ENCODE results near the gene CCDC33. TPM values are rescaled to one million over a fixed set of nuclear protein-coding genes. Genes with fewer than 3 reads are reported as not detected.
A peak's percentile ranks its signal among the peaks of the same experiment; 100 is the strongest.

CCDC33 gene
- total and polyA plus RNA-seq, 8 donors: 0.58 to 9.4 (median 0.73) TPM; not detected in 5

DNA sequence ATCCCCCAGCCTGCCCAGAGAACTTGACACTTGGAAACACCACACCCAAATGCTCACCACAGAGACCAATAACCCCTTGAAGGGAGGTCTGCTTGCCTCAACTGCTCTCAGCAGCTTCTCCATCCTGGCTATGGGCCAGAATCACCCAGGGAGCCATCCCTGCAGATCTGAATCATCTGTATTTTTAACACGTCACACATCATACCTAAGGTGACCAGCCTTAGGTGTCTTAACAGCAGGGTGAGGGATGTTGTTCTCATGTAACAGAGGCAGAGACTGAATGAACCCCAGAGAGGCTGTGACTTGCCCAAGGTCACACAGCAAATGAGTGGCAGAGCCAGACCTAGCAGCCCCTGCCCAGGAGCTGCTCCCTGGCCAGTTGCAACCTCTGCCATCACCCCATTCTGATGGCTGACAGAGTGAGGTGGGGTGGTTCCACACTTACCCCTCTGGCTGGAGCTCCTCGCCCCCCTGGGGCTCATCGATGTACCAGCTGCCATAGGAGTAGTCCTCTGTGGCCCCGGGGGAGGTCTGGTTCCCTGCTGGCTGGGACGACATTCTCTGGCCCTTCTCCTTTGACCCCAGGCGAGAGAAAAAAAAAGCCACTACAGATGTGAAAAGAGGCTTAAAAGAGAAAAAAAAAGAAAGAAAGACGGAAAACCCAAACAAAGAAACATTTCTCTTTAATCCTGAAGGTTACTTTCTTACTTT is 34.3 kb upstream of the CCDC33 start:
- peaks cover 0 to 48% (median 7%) of the 10 kb centered on the region in 3 donors for H3K27me3 ChIP-seq
- no peak for DNase-seq
- no peak overlapping the region for H3K27ac ChIP-seq
- H3K36me3 ChIP-seq: no peaks in the 10 kb centered on the region
- no peak overlapping the region for H3K4me3 ChIP-seq
- H3K9me3 ChIP-seq: no peaks in the 10 kb centered on the region
- TF ChIP-seq, protein P1, sequence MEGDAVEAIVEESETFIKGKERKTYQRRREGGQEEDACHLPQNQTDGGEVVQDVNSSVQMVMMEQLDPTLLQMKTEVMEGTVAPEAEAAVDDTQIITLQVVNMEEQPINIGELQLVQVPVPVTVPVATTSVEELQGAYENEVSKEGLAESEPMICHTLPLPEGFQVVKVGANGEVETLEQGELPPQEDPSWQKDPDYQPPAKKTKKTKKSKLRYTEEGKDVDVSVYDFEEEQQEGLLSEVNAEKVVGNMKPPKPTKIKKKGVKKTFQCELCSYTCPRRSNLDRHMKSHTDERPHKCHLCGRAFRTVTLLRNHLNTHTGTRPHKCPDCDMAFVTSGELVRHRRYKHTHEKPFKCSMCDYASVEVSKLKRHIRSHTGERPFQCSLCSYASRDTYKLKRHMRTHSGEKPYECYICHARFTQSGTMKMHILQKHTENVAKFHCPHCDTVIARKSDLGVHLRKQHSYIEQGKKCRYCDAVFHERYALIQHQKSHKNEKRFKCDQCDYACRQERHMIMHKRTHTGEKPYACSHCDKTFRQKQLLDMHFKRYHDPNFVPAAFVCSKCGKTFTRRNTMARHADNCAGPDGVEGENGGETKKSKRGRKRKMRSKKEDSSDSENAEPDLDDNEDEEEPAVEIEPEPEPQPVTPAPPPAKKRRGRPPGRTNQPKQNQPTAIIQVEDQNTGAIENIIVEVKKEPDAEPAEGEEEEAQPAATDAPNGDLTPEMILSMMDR (IDR thresholded peaks at IDR 0.05): no peak
- no peak for TF ChIP-seq POLR2AphosphoS5 (IDR thresholded peaks at IDR 0.05)
- no peak for TF ChIP-seq EP300 (IDR thresholded peaks at IDR 0.05)
- TF ChIP-seq POLR2A (IDR thresholded peaks at IDR 0.05): no peak
- intact Hi-C loops (cut with DNase I; ENCODE audit: low total_unique reads): no loop called here
- WGBS, 5 donors: 54 to 66% (median 64%) methylated on average over 7 of the region's 7 CpGs
- H3K4me1 ChIP-seq: peaks cover 0 to 15% (median 0%) of the 10 kb centered on the region in 4 donors

DNA sequence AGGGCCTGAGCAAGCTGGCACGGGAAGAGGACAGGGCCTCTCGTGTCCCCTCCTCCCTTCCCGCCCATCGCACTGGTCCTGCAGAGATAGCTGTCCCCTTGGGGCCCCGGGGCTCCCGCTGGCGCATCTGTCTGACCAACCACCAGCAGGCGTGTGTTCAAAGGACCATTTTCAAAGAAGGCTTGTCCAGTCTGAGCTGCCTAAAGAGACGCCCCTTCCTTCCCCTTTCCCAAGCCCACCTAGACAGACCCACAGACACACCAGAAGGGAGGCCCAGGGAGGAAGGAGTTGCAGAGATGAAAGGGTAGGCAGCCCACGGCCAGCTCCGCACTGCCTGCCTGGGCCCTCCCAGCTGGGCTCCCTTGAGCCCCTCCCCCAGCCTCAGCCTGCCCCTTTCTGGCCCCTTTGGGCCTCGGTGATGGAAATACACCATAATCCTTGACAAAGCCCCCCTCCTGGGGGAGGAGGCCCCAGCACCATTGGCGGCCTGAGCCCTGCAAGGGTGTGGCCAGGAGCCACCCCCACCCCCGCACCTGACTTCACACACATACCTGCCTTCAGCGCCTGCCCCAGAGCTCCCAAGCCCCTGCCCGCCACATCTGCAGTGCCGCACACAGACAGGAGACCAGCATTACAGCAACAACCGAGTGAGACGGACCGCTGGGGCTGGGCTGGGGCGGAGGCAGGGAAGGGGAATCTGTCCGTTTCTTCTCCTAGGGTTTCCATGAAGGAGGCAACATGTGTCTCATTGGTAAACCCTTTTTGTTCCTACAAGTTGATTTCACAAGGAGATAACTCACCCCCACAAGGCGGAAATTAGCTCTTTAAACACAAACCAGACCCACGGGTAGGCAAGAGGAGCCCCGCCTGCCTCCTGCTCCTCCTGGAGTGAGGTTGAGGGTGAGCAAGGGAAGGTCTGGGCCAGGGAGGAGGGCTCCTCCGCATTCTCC is 33.4 kb upstream of the CCDC33 start, which contains the start of gene STRA6:
TSS of gene STRA6 (minus strand) at position 336 of the 950 bp plus-strand sequence. CDS start 520 bp downstream, outside the sequence.
- DNase-seq: peak in 1 of 2 donors; percentile 87
- H3K27ac ChIP-seq: no peak within 1 kb of the TSS
- 37 to 58% (median 46%) methylated on average over 25 to 26 of the region's 26 CpGs for WGBS, 5 donors
- H3K4me3 ChIP-seq: no peak within 1 kb of the TSS
- TF ChIP-seq POLR2AphosphoS5 (IDR thresholded peaks at IDR 0.05): no peak
- TF ChIP-seq POLR2A (IDR thresholded peaks at IDR 0.05): no peak
- TF ChIP-seq, protein P1 (IDR thresholded peaks at IDR 0.05): no peak
- TF ChIP-seq EP300 (IDR thresholded peaks at IDR 0.05): no peak
- no peaks in the 10 kb centered on the region for H3K9me3 ChIP-seq
- peaks cover 0 to 15% (median 0%) of the 10 kb centered on the region in 4 donors for H3K4me1 ChIP-seq
- no peaks in the 10 kb centered on the region for H3K36me3 ChIP-seq
- intact Hi-C loops (cut with DNase I; ENCODE audit: low total_unique reads): no loop called here
- H3K27me3 ChIP-seq: peaks cover 0 to 48% (median 7%) of the 10 kb centered on the region in 3 donors

- intact Hi-C loops (cut with DNase I; ENCODE audit: low total_unique reads): no loop called here
- no peak overlapping the region for H3K4me3 ChIP-seq
- peak in 1 of 2 donors; percentile 77 for DNase-seq
- no peaks in the 10 kb centered on the region for H3K36me3 ChIP-seq
- H3K27me3 ChIP-seq: peaks cover 0 to 59% (median 7%) of the 10 kb centered on the region in 3 donors
- H3K9me3 ChIP-seq: no peaks in the 10 kb centered on the region
- peaks cover 0 to 15% (median 2%) of the 10 kb centered on the region in 4 donors for H3K4me1 ChIP-seq
- no peak overlapping the region for H3K27ac ChIP-seq
- no peak for TF ChIP-seq EP300 (IDR thresholded peaks at IDR 0.05)
- TF ChIP-seq POLR2AphosphoS5 (IDR thresholded peaks at IDR 0.05): no peak
- TF ChIP-seq, protein P1 (IDR thresholded peaks at IDR 0.05): no peak
- no peak for TF ChIP-seq POLR2A (IDR thresholded peaks at IDR 0.05)
- 49 to 84% (median 73%) methylated on average over 8 to 10 of the region's 10 CpGs for WGBS, 5 donors
Observed at GRCh38 chr15:74203914-74204431, 32.2 kb upstream of the CCDC33 start.

- no peaks in the 10 kb centered on the region for H3K36me3 ChIP-seq
- TF ChIP-seq POLR2A (IDR thresholded peaks at IDR 0.05) (no peak), POLR2AphosphoS5 (IDR thresholded peaks at IDR 0.05) (no peak), EP300 (IDR thresholded peaks at IDR 0.05) (no peak)
- TF ChIP-seq, protein P1 (IDR thresholded peaks at IDR 0.05): no peak
- 69 to 89% (median 82%) methylated on average over 4 of the region's 4 CpGs for WGBS, 5 donors
- intact Hi-C loops (cut with DNase I; ENCODE audit: low total_unique reads): no loop called here
- H3K27ac ChIP-seq: no peak overlapping the region
- H3K9me3 ChIP-seq: no peaks in the 10 kb centered on the region
- no peak for DNase-seq
- H3K4me3 ChIP-seq: no peak overlapping the region
- H3K27me3 ChIP-seq: peaks cover 0 to 60% (median 7%) of the 10 kb centered on the region in 3 donors
- peaks cover 0 to 13% (median 3%) of the 10 kb centered on the region in 4 donors for H3K4me1 ChIP-seq
Observed at GRCh38 chr15:74205582-74205947, 30.6 kb upstream of the CCDC33 start.
